ENCODE results near the gene AHNAK. TPM values are rescaled to one million over a fixed set of nuclear protein-coding genes. Genes with fewer than 3 reads are reported as not detected.

Gene AHNAK
- total RNA-seq, 4 donors from 2014 or later = 227 to 400 (median 288) TPM

DNA sequence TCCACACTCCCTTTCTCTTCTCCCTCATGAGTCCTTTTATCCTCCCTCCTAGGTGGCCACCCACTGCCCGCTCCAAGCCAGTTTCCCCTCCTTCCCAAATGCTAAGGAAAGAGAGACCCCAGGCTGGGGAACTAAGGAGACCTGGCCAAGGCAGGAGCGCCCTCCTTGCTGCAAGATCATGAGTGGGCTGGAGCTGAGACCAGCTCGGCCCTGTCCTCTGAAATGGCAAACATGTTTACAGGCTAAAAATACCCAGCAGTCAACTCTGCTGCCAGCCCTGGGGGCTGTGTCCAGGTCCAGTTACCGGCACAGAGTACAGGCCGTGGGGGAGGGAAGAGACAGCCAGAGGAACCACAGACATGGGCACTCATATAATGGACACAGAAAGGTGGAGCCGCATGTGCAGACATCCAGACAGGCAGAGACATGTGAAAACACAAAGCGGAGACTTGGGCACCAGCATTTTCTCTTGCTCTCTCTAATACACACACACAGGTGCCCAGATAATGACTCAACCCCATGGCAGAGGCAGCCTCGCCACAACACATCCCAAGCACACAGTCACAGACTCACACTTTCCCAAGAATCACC is 1.2 kb upstream of the AHNAK start:
- Histone ChIP-seq H3K9me3 (no peaks in the 10 kb centered on the region), H3K36me3 (no peaks in the 10 kb centered on the region), H3K27ac (peak overlapping the region; percentile 92 to 99 (median 96)), H3K4me3 (replicated peaks in 1 of 3) (peak overlapping the region in 1 of 3 donors; percentile 87), H3K27me3 (no peaks in the 10 kb centered on the region), H3K4me1 (peaks cover 47 to 74% of the 10 kb centered on the region in 2 donors)
- peak; percentile 55 to 68 for DNase-seq
- WGBS, 2 donors = 49 to 54% methylated on average over 8 of the region's 8 CpGs
- intact Hi-C loops (cut with DNase I) = no loop called here
- TF ChIP-seq CTCF (IDR thresholded peaks at IDR 0.05) = no peak
- TF ChIP-seq POLR2A (IDR thresholded peaks at IDR 0.05) = no peak

GRCh38 chr11:62546929-62547625 is 471 bp upstream of the AHNAK start:
- peak; percentile 40 to 41 for DNase-seq
- Histone ChIP-seq H3K4me3 (replicated peaks in 1 of 3) (peak overlapping the region in 2 of 3 donors; percentile 46 to 87), H3K4me1 (peaks cover 45 to 74% of the 10 kb centered on the region in 2 donors), H3K27ac (peak overlapping the region; percentile 92 to 99 (median 96)), H3K36me3 (no peaks in the 10 kb centered on the region), H3K27me3 (no peaks in the 10 kb centered on the region), H3K9me3 (no peaks in the 10 kb centered on the region)
- intact Hi-C loops (cut with DNase I) = no loop called here
- TF ChIP-seq CTCF (IDR thresholded peaks at IDR 0.05) (no peak), POLR2A (IDR thresholded peaks at IDR 0.05) (no peak)
- WGBS, 2 donors = 20% methylated on average over 33 to 35 of the region's 40 CpGs

DNA sequence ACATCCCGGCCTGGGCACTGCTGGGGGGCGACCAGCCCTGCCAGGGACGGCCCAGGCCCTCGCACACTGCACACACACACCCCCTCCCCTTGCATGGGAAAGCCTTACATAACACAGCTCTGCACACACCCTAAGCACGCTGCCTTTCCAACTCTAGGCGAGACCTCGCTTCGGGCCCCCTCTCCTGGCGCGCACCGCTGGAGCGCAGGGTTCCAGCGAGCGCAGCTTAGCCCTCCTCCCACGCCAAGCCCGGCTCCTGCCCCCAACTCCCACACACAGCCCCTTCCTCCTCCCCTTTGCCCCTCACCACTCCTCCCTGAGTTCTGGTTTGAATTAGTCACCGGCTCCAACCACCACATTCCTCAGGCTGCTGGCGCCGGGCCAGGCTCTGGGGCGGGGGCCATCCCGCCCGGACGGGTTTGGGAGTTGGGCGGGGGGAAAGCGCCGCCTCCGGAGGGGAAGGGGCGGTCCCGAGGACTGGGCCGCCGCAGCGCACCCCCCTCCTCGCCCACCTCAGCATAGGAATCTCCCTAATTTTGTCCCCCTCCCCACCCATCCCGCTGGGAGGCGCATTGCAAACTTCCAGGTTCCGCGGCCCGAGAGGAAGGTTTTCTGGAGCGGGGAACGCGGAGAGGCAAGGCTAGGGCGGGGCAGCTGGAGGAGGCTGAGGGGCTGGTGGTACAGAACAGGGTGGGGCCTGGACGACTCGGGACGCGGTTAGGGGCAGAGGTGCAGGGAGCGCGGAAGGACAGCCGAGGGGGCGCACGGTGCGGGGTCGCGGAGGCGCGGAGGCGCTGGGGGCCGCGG is 966 bp downstream of the AHNAK start:
- Histone ChIP-seq H3K36me3 (no peaks in the 10 kb centered on the region), H3K9me3 (no peaks in the 10 kb centered on the region), H3K4me1 (peaks cover 40 to 73% of the 10 kb centered on the region in 2 donors), H3K27ac (peak overlapping the region; percentile 92 to 99 (median 96)), H3K4me3 (replicated peaks in 1 of 3) (peak overlapping the region; percentile 46 to 87 (median 85)), H3K27me3 (no peaks in the 10 kb centered on the region)
- TF ChIP-seq POLR2A (IDR thresholded peaks at IDR 0.05) (peak in 1 of 2 donors; percentile 61), CTCF (IDR thresholded peaks at IDR 0.05) (peak in 1 of 6 experiments; percentile 3)
- DNase-seq = peak; percentile 91 to 93
- intact Hi-C loops (cut with DNase I) = no loop called here
- WGBS, 2 donors = 0 to 1% methylated on average over 43 to 47 of the region's 59 CpGs

DNA sequence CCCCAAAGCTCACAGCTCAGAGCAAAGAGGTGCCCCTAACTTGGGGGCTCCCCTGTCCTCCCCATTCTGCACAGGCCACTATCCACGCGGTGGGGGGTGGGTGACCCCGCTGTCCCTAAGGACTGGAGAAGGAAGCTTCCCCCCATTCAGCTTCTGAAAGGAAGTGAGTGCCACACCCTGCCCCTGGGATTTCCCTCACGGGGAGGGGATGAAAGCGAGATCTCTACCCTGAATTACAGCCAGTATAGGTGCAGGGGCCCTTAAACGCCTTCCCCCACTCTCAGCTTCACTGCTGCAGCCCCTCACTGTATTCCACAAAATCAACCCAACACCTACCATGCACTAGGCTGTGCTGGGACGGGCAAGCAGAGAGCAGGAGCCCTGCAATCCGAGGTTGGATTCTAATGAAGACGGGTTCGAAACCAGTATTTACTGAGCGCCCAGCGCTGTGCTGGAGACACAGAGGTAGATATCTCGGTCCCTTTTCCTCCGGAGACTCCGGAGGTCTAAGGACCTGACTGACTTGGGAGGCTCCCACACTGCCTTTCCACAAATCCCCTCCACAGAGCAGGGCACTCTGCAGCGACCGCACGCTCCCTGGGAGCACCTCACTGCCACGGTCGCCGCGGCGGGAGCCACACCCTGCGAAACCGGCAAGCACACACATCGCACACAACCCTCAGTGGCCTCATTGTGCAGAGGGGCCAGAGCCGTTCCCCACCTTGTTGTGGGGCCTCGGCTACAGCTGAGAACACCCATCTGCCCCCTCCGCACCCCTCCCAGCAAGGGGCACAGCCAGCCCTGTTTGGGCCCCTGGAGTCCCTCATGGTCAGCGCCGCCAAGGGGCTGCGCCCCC is 1.8 kb downstream of the AHNAK start:
- TF ChIP-seq POLR2A (IDR thresholded peaks at IDR 0.05) (no peak), CTCF (IDR thresholded peaks at IDR 0.05) (no peak)
- Histone ChIP-seq H3K27me3 (no peaks in the 10 kb centered on the region), H3K4me3 (replicated peaks in 1 of 3) (peak overlapping the region; percentile 46 to 87 (median 85)), H3K27ac (peak overlapping the region; percentile 42 to 99 (median 92)), H3K9me3 (no peaks in the 10 kb centered on the region), H3K4me1 (peaks cover 44 to 73% of the 10 kb centered on the region in 2 donors), H3K36me3 (no peaks in the 10 kb centered on the region)
- intact Hi-C loops (cut with DNase I) = loop anchor here (5.0 kb wide), 2 partner anchors 38 to 123 kb away; no protein-coding TSS in a partner anchor
- WGBS, 2 donors = 28 to 36% methylated on average over 14 to 21 of the region's 32 CpGs
- DNase-seq = peak in 1 of 2 donors; percentile 41

All from thyroid gland (tissue), 4 donors.